Mesenteric fat pad (tissue), 1 donor: ENCODE results near the gene UBXN6. TPM values are rescaled to one million over a fixed set of nuclear protein-coding genes. Genes with fewer than 3 reads are reported as not detected.

ENCODE experiments used
- DNase-seq: peaks from one replicate; pipeline ENCODE4 v3.0.0-alpha.2; 2020; ENCODE audit warnings: low spot score
- long read RNA-seq: library from polyadenylated mRNA; unstranded; transcript quantifications from one replicate; pipeline ENCODE4 v2.0.0, GENCODE V29; 2020
- total RNA-seq: library from RNA; stranded (reverse); fragmentation: NEBNext Ultra II Directional; extraction: Animal tissue kit (Norgen Biotek cat#: 25700); gene quantifications from one replicate; pipeline ENCODE4 v1.2.1, GENCODE V29; 2021
- donor health status: DM: yes; HTN: yes; CAD: no.

The UBXN6 gene, protein sequence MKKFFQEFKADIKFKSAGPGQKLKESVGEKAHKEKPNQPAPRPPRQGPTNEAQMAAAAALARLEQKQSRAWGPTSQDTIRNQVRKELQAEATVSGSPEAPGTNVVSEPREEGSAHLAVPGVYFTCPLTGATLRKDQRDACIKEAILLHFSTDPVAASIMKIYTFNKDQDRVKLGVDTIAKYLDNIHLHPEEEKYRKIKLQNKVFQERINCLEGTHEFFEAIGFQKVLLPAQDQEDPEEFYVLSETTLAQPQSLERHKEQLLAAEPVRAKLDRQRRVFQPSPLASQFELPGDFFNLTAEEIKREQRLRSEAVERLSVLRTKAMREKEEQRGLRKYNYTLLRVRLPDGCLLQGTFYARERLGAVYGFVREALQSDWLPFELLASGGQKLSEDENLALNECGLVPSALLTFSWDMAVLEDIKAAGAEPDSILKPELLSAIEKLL
- total RNA-seq, result 119 TPM
- long read RNA-seq, full-length matches to known transcripts, result 31 of 62 reads
- long read RNA-seq, partial matches to known transcripts, result 16 of 62 reads
- long read RNA-seq, other reads (novel, unspliced or antisense), result 15 of 62 reads

DNA sequence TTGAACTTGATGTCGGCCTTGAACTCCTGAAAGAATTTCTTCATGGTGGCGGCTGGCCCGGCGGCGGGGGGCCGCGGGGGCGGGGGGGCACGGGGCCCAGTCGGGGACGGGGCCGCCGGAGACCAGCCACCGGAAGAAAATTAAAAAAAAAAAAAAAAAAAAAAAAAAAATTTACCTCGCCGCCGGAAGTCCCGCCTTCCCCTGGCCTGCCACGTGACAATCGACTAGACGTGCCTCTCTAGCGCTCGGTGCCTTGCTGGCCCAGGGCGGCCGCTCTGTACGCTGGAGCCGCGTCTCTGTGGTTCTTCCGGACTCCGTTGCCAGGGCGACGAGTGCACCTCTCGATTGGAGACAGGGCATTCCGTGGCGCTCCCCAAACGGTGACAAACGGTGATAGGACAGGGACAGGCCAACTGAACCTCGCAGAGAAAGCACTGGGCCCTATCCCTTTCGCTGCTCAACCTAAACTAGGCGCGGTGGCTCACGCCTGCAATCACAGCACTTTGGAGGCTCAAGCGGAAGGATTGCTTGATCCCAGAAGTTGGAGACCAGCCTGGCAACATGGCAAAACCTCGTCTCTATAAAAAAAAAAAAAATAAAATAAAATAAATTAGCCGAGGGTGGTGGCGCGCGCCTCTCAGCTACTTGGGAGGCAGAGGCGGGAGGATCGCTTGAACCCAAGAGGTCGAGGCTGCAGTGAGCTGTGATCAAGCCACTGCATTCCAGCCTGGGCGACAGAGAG, at the start of gene UBXN6:
TSS of gene UBXN6 (minus strand) at position 141 of the 742 bp plus-strand sequence. CDS start at position 44, 97 bp downstream.
- DNase-seq, result peak; percentile 97

DNA sequence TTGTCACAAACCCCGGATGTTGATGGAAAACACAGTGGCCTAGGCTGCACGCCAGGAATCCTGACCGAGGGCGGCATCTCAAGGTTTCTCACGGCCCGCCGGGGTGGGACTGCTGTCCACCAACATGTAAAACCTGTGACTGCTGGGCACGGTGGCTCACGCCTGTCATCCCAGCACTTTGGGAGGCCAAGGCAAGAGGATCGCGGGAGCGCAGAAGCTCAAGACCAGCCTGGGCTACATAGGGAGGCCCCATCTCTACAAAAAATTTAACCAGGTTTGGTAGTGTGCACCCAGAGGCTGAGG, 49.5 kb upstream of the UBXN6 start:
- no peak for DNase-seq

DNA sequence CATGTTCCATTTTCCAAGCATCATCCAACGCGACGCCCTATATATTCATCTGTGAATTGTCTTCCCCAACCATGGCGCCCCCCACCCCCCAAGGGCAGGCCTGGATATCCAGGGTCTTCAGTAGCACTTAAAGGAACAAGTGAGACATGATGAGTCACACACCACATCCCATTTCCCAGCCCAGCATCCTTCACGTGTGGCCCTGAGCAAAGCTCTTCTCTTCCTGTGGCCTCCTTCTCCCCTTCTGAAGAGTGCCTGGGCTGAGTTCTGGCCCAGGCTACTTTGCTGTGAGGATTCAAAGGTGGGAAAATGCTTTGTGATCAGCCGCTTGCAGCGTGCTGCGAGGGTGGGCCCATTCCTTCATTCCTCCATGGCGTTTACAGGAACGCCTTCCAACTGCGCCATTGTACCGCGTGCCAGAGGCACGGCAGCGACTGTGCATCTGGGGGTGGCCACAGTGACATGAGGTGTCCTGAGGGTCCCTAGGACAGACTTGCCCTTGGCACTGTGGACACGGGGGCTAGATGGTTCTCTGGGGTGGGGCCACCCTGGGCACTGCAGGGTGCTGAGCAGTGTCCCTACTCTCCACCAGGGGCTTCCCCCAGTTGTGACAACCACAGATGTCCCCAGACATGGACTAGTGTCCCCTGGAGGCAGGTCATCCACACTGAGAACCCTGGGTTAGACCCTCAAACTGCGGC, 49.0 kb upstream of the UBXN6 start:
- DNase-seq, result no peak

DNA sequence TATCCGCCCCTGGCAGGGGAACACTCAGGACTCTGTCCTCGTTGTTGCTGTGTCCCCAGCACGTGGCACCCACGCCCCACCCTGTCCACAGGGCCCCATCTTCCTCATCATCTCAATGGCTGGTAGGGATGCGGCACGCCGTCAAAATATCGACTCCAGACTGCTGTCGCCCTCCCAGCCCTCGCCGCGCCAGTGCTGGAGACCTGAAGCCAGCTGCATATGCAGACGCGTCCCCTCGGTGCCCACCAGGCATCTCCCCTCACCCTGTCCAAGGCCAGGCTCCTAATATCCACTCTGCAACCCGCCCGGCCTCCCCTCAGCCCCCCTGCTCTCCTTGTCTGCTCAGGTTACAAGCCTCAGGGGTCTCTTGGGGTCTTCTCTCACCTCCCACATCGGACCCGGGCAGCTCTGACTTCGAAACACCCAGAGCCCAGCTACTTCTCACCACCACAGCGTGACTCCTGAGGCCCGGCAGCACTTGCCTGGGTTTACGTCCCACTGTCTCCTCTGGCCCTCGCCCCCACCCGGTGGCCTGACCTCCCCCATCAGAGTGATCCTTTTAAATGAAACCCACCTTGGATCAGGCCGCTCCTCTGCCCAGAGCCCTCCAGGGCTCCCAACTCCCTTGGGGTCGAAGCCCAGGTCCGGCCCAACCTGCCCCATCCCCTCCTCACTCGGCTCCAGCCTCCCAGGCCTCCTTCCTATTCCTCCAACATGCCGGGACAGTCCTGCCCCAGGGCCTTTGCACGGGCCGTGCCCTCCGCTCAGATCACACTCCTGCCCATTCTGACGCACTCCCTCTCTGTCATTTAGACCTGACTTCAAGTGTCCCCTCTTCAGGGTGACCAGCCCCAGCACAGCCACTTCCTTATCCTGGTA, 48.2 kb upstream of the UBXN6 start:
- DNase-seq, result no peak

DNA sequence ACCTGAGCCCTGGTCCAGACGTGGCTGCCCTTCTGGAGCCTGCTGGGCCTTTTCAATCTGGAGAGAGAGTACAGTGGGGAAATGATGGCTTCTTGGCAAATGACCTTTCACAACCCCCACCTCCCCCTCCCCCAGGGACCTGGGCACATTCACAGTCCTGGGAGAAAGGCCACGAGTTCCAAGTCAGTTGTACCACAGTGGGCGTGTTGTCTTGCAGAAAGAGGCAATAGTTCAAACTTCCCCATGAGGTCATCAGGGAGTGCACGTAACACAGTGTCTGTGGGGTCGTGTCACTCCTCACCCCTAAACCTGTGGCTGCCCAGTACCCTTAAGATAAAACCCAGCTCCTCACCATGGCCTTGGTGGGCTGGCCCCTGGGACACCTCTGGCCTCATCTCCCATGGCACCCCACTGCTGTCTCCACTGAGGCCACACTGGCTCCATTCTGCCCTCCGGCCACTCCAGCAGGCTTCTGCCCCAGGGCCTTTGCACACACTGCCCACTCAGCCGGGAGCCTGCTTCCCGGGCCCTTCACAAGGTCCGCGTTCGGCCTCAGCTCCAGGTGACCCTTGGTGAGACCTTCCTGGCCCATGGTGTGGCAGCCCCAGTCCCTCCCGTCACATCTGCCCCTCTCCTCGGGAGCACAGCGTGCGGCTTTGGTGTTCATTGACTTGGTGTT, 47.4 kb upstream of the UBXN6 start:
- DNase-seq, result no peak

DNA sequence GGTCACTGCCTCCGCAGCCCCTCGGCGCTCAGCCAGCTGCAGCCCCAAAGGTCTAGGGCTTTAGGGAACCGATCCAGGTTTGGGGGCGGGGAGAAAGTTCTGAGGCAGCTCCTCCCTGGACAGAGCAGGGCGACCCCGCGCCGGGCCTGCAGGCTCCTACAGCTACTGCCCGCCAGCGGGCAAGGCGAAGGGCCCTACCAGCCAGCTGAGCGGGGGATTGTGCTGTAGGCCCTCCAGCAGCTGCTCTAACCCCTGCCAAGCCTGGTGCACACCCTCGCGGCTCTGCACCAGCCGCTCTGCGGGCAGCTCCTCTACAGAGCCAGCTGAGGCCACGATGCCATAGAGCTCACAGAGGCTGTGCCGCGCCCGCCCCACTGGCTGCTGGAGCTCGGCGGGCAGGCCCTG, 46.7 kb upstream of the UBXN6 start:
- DNase-seq, result no peak

DNA sequence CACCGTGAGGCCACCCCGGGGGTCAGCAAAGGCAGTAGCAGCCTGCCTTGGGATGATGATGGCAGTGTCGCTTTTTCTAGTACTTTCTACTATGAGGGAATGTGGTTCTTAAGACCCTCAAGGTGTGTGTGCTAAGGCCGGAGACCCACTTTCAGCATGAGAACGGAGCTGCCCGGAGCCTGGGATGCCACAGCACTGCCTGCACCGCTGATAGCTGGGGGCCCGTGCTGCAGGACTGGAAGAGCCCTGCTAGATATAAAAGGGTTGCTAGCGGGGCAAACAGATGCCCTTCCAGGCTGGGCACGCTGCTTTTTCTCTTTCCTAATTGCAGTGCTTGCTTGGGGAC, 46.2 kb upstream of the UBXN6 start:
- no peak for DNase-seq

DNA sequence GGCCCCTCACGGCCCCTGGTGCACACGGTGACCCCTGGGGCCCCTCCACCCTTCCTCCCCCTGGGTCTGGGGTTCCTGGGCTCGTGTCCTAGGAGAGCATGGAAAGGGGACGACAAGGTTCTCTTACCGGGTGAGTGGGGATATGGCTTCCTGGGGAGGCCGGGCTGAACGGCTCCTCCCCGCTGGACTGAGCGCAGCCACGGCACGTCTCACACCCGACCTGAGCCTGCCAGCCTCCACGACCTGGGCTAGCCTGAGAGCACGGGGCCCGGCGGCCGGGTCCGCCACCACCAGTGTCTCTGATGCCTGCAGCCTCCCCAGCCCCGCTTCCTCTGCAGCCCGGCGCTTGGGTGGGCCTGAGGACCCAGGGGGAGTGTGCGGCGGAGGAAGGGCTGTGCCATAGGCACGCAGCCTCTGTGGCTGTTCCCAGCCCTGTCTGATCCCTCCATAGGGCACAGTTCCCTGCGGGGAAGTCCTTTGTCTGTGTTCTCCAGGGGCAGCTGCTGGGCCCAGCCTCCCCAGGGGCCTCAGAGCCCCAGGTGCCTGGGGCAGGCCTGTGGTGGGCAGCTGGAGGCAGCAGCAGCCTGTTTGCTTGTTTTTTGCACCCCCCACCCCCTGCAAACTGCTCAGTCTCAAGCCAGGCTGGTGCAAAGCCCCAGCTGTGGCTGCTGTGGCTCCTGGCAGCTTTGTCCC, 45.7 kb upstream of the UBXN6 start:
- no peak for DNase-seq

DNA sequence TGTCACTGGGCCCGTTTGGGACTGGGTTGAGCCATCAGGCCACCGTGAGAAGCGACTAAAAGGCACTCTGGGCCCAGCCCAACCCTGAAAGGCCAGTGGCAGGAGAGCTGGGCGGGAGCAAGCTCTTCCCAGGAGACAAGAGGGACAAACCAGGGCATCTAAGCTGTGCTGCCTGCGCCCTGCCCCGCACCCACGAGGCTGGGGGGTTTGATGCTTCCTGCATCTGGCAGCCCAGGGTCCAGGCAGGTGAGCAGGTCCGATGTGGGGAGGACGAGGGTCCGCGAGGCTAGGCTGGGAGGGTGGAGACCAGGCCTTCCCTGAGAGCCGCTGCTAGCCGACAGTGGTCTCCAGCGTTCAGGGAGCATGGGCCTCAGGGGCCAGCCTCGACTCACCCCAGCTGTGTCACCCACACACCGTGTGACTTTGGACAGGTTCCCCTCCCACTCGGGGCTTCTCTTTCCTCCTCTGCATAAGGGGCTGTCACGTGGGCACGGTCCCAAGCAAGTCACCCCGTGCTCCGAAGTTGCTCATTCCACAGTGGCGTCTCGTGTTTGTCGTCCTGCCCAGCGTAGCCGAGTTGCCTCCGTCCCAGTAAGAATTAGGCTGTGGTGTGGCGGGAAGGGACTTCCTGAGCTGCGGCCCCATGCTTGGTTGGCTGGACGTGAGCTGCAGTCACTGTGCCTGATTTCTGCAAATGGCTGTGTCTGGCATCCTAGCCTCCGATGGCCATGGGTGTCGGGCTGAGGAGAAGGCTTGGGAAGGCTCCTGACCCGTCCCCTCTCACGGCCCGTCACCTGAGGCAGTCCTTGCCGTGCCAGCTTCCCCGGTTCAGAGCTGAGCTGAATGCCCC, 44.9 kb upstream of the UBXN6 start:
- no peak for DNase-seq

DNA sequence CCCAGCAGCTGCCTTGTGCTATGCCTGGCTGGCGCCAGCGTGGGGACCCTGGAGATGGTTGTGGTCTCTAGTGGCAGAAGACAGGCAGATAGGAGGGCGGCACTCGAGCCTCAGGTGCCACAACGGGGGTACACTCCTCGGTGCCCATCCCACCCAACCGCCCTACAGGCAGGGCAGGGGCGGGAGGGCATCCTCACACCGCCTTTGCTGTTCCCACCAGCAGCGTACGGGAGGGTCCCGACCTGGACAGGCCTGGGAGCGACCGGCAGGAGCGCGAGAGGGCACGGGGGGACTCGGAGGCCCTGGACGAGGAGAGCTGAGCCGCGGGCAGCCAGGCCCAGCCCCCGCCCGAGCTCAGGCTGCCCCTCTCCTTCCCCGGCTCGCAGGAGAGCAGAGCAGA, 44.1 kb upstream of the UBXN6 start:
- no peak for DNase-seq

DNA sequence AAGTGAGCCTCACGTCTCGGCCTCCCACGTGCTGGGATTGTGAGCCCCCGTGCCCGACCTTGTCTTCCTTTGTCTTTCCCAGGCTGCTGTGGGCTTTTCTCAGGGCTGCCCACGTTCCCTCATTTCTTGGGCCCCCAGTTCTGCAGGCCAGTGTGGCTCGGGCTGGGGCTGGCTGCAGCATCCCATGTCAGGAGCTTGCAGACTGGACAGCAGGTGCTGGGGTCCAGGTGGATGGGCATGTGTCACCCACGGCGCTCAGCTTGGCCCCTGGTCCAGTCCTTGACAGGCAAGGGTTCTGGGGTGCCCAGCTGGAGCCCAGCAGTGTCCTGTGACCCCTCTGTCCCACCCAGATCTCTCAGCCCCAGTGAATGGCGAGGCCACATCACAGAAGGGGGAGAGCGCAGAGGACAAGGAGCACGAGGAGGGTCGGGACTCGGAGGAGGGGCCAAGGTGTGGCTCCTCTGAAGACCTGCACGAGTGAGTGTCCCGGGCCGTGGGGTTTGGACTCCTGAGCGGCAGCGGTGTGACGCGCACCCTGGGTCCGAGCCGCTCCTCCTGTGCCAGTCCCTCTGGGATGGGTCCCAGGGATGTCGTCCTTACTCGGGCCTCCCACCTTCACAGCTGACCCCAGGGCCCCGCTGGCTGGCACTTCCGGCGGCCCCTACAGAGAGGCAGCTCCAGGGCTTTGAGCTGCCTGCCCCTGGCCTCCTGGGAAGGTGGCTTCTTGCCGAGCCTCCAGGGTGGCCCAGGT, 43.4 kb upstream of the UBXN6 start:
- DNase-seq, result no peak

DNA sequence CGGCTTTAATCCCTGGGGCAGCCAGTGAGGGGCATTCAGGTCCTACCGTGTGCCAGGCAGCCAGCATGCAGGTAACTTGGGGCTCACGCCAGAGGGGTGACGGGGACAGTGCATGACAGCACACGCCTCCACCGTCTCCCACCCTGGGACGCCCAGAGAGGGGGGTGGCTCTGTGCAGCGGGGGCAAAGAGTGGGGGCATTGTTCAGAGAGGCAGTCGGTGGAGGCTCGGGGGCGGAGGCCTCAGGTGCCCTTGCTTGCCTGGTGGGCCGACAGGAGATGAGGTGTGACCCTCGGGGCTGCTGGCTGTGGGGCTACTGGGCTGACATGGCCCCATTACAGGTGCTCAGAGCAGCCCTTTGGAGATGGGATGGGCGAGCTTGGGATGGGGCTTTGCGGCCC, 42.3 kb upstream of the UBXN6 start:
- DNase-seq, result no peak

DNA sequence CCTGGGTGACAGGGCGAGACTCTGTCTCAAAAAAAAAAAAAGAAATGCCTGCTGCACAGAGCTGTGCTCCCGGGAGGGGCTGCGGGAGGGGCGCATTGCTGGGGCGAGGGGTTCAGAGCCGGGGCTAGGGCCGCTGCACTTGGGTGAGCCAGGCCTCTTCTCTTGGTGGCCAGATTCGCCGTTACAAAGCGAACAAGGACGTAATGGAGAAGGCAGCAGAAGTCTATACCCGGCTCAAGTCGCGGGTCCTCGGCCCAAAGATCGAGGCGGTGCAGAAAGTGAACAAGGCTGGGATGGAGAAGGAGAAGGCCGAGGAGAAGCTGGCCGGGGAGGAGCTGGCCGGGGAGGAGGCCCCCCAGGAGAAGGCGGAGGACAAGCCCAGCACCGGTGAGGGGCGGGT, 41.7 kb upstream of the UBXN6 start:
- DNase-seq, result no peak

DNA sequence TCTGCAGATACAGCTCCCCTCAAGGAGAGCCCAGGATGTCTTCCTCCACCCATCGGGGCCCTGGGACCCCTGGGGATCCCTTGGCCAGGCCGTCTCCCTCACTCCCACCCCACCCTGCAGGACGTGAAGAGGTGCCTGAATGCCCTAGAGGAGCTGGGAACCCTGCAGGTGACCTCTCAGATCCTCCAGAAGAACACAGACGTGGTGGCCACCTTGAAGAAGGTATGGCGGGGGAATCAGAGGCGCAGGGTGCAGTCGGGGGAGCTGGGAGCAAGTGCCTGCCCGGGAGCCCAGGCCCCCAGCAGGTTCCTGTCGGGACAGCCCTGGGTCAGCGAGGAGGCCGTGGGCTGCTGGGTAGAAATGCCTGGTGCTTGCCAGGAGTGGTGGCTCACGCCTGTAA, 41.1 kb upstream of the UBXN6 start:
- no peak for DNase-seq

DNA sequence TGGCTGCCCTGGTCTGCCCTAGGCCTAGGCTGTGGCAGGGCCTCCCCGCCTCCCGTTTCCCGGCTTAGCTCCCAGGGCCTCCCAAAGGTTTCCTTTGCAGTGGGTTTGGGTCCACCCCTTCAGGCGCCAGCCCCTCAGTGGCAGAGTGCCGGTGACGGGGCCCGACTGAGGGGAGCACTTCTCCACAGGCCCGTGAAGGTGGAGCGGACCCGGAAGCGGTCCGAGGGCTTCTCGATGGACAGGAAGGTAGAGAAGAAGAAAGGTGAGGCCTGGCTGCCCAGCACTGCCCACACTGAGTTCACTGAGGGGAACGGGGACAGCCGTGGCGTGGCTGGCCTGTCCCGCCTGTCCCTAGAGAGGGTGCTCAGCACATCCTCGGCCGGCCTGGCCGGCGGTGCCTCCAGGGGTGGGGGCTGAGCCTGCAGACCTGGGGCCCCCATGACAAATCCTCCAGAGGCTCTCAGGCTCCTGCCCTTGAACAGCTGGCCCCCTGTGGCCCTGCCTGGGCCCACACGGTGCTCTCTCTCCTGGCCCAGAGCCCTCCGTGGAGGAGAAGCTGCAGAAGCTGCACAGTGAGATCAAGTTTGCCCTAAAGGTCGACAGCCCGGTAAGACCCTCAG, 40.3 kb upstream of the UBXN6 start:
- no peak for DNase-seq

DNA sequence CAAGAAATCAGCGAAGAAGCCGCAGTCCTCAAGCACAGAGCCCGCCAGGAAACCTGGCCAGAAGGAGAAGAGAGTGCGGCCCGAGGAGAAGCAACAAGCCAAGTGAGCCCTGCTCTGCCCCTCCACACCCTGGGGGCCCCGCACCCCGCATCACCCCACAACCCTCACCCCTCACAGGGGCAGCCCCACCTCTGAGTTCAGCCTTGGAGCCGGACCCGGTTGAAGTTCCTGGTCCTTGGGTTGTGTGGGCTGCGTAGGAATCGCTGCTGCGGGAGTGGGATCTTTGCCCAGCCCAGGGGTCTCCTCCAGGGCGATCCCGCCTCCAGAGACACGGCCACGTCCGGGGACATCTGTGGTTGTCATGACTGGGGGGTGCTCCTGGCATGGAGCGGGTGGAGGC, 38.7 kb upstream of the UBXN6 start:
- DNase-seq, result no peak

DNA sequence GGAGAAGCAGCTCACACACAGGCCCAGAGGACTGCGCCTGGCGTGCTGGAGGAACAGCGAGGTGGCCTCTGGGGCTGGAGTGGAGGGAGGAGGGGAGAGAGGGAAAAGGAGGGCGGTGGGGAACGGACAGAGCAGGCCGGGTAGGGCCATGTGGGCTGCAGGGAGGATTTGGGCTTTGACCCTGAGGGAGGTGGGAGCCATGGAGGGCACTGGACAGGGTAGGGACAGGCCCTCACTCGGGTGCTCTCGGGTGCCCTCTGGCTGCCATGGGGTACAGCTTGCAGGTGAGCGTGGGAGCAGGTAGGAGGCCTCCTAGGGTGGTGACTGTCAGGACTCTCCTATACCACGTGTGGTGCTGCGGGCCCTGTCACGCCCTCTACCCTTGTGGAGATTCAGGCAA, 37.9 kb upstream of the UBXN6 start:
- no peak for DNase-seq

DNA sequence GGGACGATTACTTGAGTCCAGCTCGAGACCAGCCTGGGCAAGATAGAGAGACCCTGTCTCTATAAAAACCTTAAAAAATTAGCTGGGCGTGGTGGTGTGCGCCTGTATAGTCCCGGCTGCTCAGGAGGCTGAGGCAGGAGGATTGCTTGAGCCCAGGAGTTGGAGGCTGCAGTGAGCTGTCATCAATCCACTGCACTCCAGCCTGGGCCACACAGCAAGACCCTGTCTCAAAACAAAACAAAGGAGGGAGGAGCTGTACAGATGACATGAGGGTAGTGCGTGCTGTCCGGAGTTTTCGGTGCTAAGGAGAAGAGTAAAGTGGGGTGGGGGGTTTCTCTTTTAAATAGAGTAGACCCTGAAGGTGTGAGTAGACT, 37.1 kb upstream of the UBXN6 start:
- no peak for DNase-seq
